Nephron (organoid): ENCODE data around the gene RFX2.
A peak's percentile ranks its signal among the peaks of the same experiment; 100 is the strongest.

Experiments
- H3K27ac Mint-ChIP-seq, 3 experiments: 2 replicates each; pipeline ENCODE4 v1.8.0; 2020; ENCODE audit warnings: mixed read lengths in 3 of 3, mild to moderate bottlenecking in 2 of 3, moderate library complexity in 1 of 3
- H3K27me3 Mint-ChIP-seq: 2 replicates; pipeline ENCODE4 v1.8.0; 2021; ENCODE audit warnings: low read depth, mild to moderate bottlenecking, moderate library complexity, mixed read lengths
- H3K36me3 Mint-ChIP-seq: 2 replicates; pipeline ENCODE4 v1.8.0; 2020; ENCODE audit warnings: low read depth, mixed read lengths
- H3K4me1 Mint-ChIP-seq: 2 replicates; pipeline ENCODE4 v1.8.0; 2020; ENCODE audit warnings: mixed read lengths
- H3K4me3 Mint-ChIP-seq, 3 experiments: 2 replicates each; pipeline ENCODE4 v1.8.0; 2020; ENCODE audit warnings: mild to moderate bottlenecking in 3 of 3, mixed read lengths in 3 of 3, moderate library complexity in 2 of 3
- H3K9me3 Mint-ChIP-seq: 2 replicates; pipeline ENCODE4 v1.8.0; 2020; ENCODE audit warnings: mixed read lengths
- CTCF ChIP-seq, 3 experiments: fragments of 200-600 bp; sonication (generic); IDR thresholded peaks; one replicate each; pipeline ENCODE4 v1.5.0; 2021; ENCODE audit warnings: antibody characterized with exemption in 3 of 3; ENCODE audit not compliant: unreplicated experiment in 3 of 3

The RFX2 gene

DNA sequence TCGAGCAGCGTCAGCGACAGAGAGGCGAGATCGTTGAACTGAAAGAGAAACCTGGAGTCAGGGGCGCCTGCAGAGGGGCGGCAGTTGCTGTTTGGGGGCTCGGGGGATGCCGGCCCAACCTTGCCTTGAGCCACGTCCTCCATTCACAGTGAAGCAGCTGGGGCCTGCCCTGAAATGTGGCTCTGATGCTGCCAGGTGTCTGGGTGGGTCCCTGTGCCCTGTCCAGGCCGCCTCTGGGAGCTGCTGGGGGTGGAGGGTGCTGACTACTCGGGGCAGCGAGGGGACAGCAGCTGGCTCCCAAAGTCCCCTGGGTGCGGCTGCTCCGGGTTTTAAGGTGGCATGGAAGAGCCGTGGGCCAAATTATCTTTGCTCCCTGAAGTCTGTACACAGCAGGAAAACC, 114.7 kb downstream of the RFX2 start:
- Mint-ChIP-seq H3K4me3 (no peak overlapping the region), H3K4me1 (peaks cover 15% of the 10 kb centered on the region), H3K36me3 (peaks cover 13% of the 10 kb centered on the region), H3K27me3 (no peaks in the 10 kb centered on the region), H3K27ac (no peak overlapping the region), H3K9me3 (peaks cover 3% of the 10 kb centered on the region)
- no peak for TF ChIP-seq CTCF (IDR thresholded peaks at IDR 0.05; ENCODE audit: unreplicated experiment in 3 of 3)

- peaks cover 20% of the 10 kb centered on the region for H3K4me1 Mint-ChIP-seq
- TF ChIP-seq CTCF (IDR thresholded peaks at IDR 0.05; ENCODE audit: unreplicated experiment in 3 of 3) = no peak
- peaks cover 6% of the 10 kb centered on the region for H3K36me3 Mint-ChIP-seq
- H3K4me3 Mint-ChIP-seq = no peak overlapping the region
- peaks cover 2% of the 10 kb centered on the region for H3K9me3 Mint-ChIP-seq
- H3K27me3 Mint-ChIP-seq = no peaks in the 10 kb centered on the region
- peak overlapping the region; percentile 90 to 94 (median 92) for H3K27ac Mint-ChIP-seq
Observed at GRCh38 chr19:5994405-5995165, 115.7 kb downstream of the RFX2 start.

- Mint-ChIP-seq H3K9me3 (no peaks in the 10 kb centered on the region), H3K4me3 (peak overlapping the region; percentile 50 to 62 (median 55)), H3K36me3 (no peaks in the 10 kb centered on the region), H3K27ac (peak overlapping the region; percentile 90 to 94 (median 92)), H3K4me1 (peaks cover 26% of the 10 kb centered on the region), H3K27me3 (no peaks in the 10 kb centered on the region)
- TF ChIP-seq CTCF (IDR thresholded peaks at IDR 0.05; ENCODE audit: unreplicated experiment in 3 of 3) = no peak
Observed at GRCh38 chr19:5993648-5994358, 116.5 kb downstream of the RFX2 start.

- no peak for TF ChIP-seq CTCF (IDR thresholded peaks at IDR 0.05; ENCODE audit: unreplicated experiment in 3 of 3)
- no peaks in the 10 kb centered on the region for H3K36me3 Mint-ChIP-seq
- peak overlapping the region; percentile 90 to 94 (median 92) for H3K27ac Mint-ChIP-seq
- H3K27me3 Mint-ChIP-seq = no peaks in the 10 kb centered on the region
- no peaks in the 10 kb centered on the region for H3K9me3 Mint-ChIP-seq
- peak overlapping the region in 2 of 3 experiments; percentile 55 to 62 for H3K4me3 Mint-ChIP-seq
- peaks cover 30% of the 10 kb centered on the region for H3K4me1 Mint-ChIP-seq
Observed at GRCh38 chr19:5993201-5993600, 117.1 kb downstream of the RFX2 start.

- peak overlapping the region in 1 of 3 experiments; percentile 62 for H3K4me3 Mint-ChIP-seq
- H3K36me3 Mint-ChIP-seq = no peaks in the 10 kb centered on the region
- H3K27ac Mint-ChIP-seq = peak overlapping the region; percentile 90 to 94 (median 92)
- TF ChIP-seq CTCF (IDR thresholded peaks at IDR 0.05; ENCODE audit: unreplicated experiment in 3 of 3) = no peak
- H3K27me3 Mint-ChIP-seq = no peaks in the 10 kb centered on the region
- H3K9me3 Mint-ChIP-seq = no peaks in the 10 kb centered on the region
- H3K4me1 Mint-ChIP-seq = peaks cover 31% of the 10 kb centered on the region
Observed at GRCh38 chr19:5992756-5993155, 117.5 kb downstream of the RFX2 start.
